ENCODE measurements around the gene NOX3. TPM values are rescaled to one million over a fixed set of nuclear protein-coding genes. Genes with fewer than 3 reads are reported as not detected.
A peak's percentile ranks its signal among the peaks of the same experiment; 100 is the strongest.

Gene NOX3, protein sequence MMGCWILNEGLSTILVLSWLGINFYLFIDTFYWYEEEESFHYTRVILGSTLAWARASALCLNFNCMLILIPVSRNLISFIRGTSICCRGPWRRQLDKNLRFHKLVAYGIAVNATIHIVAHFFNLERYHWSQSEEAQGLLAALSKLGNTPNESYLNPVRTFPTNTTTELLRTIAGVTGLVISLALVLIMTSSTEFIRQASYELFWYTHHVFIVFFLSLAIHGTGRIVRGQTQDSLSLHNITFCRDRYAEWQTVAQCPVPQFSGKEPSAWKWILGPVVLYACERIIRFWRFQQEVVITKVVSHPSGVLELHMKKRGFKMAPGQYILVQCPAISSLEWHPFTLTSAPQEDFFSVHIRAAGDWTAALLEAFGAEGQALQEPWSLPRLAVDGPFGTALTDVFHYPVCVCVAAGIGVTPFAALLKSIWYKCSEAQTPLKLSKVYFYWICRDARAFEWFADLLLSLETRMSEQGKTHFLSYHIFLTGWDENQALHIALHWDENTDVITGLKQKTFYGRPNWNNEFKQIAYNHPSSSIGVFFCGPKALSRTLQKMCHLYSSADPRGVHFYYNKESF
- not detected in 2 replicates for total RNA-seq

DNA sequence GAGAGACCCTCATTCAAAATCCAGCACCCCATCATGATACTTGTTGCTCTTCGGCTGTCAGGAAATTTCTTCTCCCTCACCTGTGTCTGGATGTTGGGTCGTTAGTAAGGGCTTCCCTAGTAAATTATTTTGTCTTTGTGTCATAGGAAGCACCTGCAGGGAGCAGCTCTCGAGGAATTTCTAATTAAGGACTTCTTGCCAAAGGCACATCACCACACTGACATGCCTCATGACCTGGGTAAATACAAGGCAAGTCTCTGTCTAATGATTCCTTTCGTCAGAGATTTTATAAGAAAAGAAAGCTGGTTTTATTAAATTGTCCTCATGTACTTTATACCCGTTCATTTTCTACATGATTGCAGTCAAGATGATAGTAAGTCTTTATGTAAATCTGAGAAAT, at the start of gene NOX3:
Gene NOX3 (minus strand): TSS at position 74 of the 400 bp plus-strand sequence. CDS start 39 bp downstream, at position 35.
- TF ChIP-seq, protein P1, sequence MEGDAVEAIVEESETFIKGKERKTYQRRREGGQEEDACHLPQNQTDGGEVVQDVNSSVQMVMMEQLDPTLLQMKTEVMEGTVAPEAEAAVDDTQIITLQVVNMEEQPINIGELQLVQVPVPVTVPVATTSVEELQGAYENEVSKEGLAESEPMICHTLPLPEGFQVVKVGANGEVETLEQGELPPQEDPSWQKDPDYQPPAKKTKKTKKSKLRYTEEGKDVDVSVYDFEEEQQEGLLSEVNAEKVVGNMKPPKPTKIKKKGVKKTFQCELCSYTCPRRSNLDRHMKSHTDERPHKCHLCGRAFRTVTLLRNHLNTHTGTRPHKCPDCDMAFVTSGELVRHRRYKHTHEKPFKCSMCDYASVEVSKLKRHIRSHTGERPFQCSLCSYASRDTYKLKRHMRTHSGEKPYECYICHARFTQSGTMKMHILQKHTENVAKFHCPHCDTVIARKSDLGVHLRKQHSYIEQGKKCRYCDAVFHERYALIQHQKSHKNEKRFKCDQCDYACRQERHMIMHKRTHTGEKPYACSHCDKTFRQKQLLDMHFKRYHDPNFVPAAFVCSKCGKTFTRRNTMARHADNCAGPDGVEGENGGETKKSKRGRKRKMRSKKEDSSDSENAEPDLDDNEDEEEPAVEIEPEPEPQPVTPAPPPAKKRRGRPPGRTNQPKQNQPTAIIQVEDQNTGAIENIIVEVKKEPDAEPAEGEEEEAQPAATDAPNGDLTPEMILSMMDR (IDR thresholded peaks at IDR 0.05; ENCODE audit: insufficient read depth, low read length, severe bottlenecking) = no peak
- Histone ChIP-seq H3K27me3 (ENCODE audit: control insufficient read depth, insufficient read depth, low read length) (no peaks in the 10 kb centered on the region), H3K4me3 (ENCODE audit: low read depth, low read length) (no peak within 1 kb of the TSS), H3K36me3 (ENCODE audit: control insufficient read depth, insufficient read depth, low read length) (no peaks in the 10 kb centered on the region)
- DNase-seq (ENCODE audit: low read depth) = no peak
- no peak for FAIRE-seq

DNA sequence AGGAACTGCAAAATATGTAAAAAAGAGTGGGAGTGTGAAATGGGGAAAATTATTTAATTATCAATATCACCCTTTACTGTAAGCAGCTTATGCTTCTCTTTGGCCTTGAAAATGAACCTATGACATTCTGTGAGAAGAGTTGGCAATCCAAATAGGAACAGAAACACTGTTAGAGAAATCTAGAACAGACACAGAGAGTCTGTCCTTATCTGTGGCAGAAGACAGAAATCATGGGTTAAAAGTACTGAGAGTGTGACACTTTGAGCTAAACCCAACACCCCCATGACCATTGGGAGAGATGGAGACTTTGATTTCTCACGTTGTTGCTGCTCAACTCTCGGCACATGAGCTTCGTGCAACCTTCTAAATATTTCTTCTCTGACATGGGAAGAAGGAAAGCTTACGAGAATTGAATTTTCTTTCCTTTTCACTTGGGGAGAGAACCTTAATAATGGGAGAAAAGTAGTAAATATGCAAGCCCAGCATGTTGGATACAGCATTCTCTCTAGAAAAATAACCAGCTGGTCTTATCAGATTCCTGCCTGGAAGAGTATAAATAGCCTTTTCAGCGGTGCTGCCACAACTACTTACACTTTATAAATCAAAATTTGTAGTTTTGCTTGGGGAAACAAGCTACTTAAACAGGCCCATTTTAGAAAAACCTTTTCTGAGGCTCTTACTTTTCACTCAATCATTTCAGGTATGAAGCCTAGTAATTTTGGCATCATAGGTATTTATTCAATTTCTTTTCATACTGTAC, 49.4 kb upstream of the NOX3 start:
- Histone ChIP-seq H3K36me3 (ENCODE audit: control insufficient read depth, insufficient read depth, low read length) (no peaks in the 10 kb centered on the region), H3K4me3 (ENCODE audit: low read depth, low read length) (no peak overlapping the region), H3K27me3 (ENCODE audit: control insufficient read depth, insufficient read depth, low read length) (peaks cover 1% of the 10 kb centered on the region)
- DNase-seq (ENCODE audit: low read depth) = no peak
- TF ChIP-seq, protein P1 (IDR thresholded peaks at IDR 0.05; ENCODE audit: insufficient read depth, low read length, severe bottlenecking) = no peak
- no peak for FAIRE-seq

DNA sequence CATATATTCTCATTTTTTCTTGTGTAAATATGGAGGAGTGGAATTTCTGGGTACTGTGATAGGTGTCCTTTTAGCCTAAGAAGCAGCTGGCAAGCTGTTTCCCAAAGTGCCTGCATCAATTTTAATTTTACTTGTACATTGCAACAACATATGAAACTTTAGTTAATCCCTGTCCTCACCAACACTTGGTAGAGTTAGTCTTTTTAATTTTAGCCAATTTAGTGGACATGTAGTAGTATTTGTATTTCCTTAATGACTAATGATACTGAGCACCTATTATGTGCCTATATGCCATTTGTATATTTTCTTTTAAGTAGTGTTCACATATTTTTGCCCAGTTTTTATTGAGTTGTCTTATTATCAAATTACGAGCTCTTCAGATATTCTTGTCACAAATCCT, 46.8 kb upstream of the NOX3 start:
- Histone ChIP-seq H3K4me3 (ENCODE audit: low read depth, low read length) (no peak overlapping the region), H3K27me3 (ENCODE audit: control insufficient read depth, insufficient read depth, low read length) (peaks cover 1% of the 10 kb centered on the region), H3K36me3 (ENCODE audit: control insufficient read depth, insufficient read depth, low read length) (no peaks in the 10 kb centered on the region)
- TF ChIP-seq, protein P1 (IDR thresholded peaks at IDR 0.05; ENCODE audit: insufficient read depth, low read length, severe bottlenecking) = no peak
- DNase-seq (ENCODE audit: low read depth) (no peak), FAIRE-seq (no peak)

DNA sequence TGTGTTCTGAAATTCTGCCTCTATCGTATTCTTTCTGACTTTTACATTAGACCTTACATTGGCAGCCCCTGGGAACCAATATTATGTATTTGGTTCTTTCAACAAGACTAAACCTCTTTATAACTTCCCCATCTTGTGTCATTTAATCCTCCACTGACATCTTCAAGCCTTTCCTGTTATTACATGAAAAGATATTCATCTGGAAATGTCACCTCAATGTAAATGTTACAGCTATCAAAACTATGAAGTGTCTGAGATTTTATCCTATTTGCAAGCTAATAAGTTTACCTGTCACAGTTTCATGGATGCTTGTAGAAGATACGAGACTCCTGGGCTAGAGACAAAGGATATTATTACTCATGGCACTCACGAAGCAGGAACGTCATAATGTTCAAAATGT, 43.9 kb upstream of the NOX3 start:
- no peaks in the 10 kb centered on the region for H3K27me3 ChIP-seq (ENCODE audit: control insufficient read depth, insufficient read depth, low read length)
- H3K4me3 ChIP-seq (ENCODE audit: low read depth, low read length) = no peak overlapping the region
- TF ChIP-seq, protein P1 (IDR thresholded peaks at IDR 0.05; ENCODE audit: insufficient read depth, low read length, severe bottlenecking) = no peak
- FAIRE-seq (no peak), DNase-seq (ENCODE audit: low read depth) (no peak)
- H3K36me3 ChIP-seq (ENCODE audit: control insufficient read depth, insufficient read depth, low read length) = no peaks in the 10 kb centered on the region

DNA sequence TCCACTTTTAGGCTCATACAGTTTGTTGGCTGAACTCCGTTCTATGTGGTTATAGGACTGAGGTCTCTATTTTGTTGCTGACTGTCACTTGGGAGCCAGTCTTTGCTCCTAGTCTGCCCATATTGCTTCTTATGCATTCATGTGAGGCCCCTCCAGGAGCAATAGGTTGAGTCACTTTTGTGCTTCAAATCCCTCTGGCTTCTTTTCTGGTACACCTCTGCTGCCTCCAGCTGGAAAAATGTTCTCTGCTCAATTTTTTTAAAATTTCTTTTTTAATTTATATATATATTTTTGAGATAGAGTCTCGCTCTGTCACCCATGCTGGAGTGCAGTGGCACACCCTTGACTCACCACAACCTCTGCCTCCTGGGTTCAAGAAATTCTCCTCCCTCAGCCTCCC, 42.7 kb upstream of the NOX3 start:
- Histone ChIP-seq H3K4me3 (ENCODE audit: low read depth, low read length) (no peak overlapping the region), H3K36me3 (ENCODE audit: control insufficient read depth, insufficient read depth, low read length) (no peaks in the 10 kb centered on the region), H3K27me3 (ENCODE audit: control insufficient read depth, insufficient read depth, low read length) (no peaks in the 10 kb centered on the region)
- peak; percentile 10 for DNase-seq (ENCODE audit: low read depth)
- TF ChIP-seq, protein P1 (IDR thresholded peaks at IDR 0.05; ENCODE audit: insufficient read depth, low read length, severe bottlenecking) = no peak
- FAIRE-seq = no peak

All from bronchial epithelial cell (primary cell).